Measurements from ENCODE around the gene WDR75.

The WDR75 gene

GRCh38 chr2:189501487-189501886 lies 60.2 kb downstream of the WDR75 start:
- no peak for ATAC-seq
- Mint-ChIP-seq H3K4me3 (no peak overlapping the region), H3K27ac (no peak overlapping the region), H3K9me3 (no peaks in the 10 kb centered on the region), H3K36me3 (no peaks in the 10 kb centered on the region), H3K4me1 (no peaks in the 10 kb centered on the region)
- no peak for DNase-seq (ENCODE audit: low spot score in 2 of 2)

DNA sequence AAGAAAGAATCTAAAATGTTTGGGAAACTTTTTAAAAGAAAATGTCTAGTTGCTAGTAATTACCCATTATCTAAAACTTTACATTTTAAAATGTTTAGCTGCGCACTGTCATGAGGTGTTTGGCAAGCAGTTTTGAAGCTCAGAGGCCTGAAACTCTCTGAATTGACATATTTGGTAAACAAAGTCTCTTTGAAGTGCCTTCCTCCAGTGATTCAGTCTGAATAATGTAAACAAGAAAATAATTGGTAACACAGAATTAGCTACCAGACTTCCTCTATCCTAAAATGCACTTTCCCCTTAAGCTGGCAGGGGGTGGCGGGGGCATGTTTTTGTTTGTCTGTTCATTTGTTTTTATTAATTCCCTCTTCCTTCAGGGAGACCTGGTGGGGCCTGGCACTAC lies 61.4 kb downstream of the WDR75 start:
- DNase-seq (ENCODE audit: low spot score in 2 of 2) (no peak), ATAC-seq (no peak)
- Mint-ChIP-seq H3K4me1 (no peaks in the 10 kb centered on the region), H3K9me3 (no peaks in the 10 kb centered on the region), H3K27ac (no peak overlapping the region), H3K4me3 (no peak overlapping the region), H3K36me3 (no peaks in the 10 kb centered on the region)

DNA sequence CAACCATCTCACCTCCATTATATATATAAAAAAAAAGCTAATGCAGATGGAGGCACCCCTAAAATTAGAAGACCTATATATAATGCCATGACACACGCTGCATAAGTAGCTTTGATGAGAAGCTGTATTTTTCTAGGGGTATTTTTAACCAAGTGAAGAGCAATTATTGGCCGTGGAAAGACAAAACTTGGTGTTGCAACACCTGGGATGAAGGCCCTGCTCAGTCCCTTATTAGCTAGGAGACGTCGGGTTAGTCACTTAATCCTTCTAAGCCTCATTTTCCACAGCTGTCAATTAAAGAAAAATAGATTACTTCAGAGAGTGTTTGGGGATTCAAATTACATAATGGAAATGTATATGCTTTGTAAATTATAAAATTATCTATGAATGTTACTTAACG lies 63.0 kb downstream of the WDR75 start:
- Mint-ChIP-seq H3K4me1 (no peaks in the 10 kb centered on the region), H3K36me3 (no peaks in the 10 kb centered on the region), H3K9me3 (no peaks in the 10 kb centered on the region), H3K4me3 (no peak overlapping the region), H3K27ac (no peak overlapping the region)
- no peak for DNase-seq (ENCODE audit: low spot score in 2 of 2)
- no peak for ATAC-seq

- Mint-ChIP-seq H3K4me3 (no peak overlapping the region), H3K27ac (no peak overlapping the region), H3K4me1 (no peaks in the 10 kb centered on the region), H3K9me3 (no peaks in the 10 kb centered on the region), H3K36me3 (no peaks in the 10 kb centered on the region)
- ATAC-seq (no peak), DNase-seq (ENCODE audit: low spot score in 2 of 2) (no peak)
Measured at GRCh38 chr2:189505492-189505891, 64.2 kb downstream of the WDR75 start.

DNA sequence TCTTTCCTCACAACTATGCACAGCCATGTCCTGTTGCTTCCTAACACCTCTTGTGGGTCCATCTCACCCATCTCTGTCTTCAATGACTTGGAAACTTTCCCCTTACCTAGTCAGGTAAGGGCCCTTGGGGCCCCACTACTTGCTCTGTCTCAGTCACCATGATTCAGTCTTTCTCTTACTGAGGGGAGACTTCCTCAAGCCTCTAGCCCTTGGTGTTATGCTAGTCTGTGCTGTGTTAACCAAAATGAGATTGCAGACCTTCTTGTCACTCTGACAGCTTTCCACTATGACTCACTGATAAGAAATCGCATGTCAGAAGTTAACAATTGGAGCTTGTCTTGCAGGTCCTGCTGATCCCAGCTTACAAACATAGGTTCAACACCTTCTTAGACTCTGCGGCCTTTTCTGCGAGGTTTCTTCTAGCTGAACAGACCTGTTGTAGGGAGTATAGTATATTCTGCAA lies 65.3 kb downstream of the WDR75 start:
- H3K36me3 Mint-ChIP-seq: no peaks in the 10 kb centered on the region
- ATAC-seq: peak; percentile 88
- H3K9me3 Mint-ChIP-seq: no peaks in the 10 kb centered on the region
- no peak overlapping the region for H3K4me3 Mint-ChIP-seq
- H3K4me1 Mint-ChIP-seq: no peaks in the 10 kb centered on the region
- no peak for DNase-seq (ENCODE audit: low spot score in 2 of 2)
- no peak overlapping the region for H3K27ac Mint-ChIP-seq

GRCh38 chr2:189511210-189511959 lies 70.1 kb downstream of the WDR75 start:
- Mint-ChIP-seq H3K36me3 (no peaks in the 10 kb centered on the region), H3K4me1 (no peaks in the 10 kb centered on the region), H3K9me3 (no peaks in the 10 kb centered on the region), H3K27ac (no peak overlapping the region), H3K4me3 (no peak overlapping the region)
- ATAC-seq (no peak), DNase-seq (ENCODE audit: low spot score in 2 of 2) (no peak)

DNA sequence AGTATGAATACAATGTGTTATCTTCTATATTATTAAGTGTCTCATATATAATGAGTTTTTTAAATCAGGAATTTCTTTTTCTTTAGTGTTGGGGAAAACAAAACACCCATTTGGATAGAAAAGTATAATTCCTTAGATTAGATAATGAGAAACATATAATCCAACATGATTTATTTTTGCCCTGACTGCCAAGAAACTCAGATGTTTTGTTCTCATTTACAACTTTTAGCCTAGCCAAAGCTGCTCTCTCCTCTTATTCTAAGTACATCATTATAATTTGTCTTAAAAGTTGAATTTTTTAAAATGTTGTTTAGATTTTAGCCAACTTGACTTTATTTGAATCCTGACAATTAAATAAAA lies 70.7 kb downstream of the WDR75 start:
- Mint-ChIP-seq H3K9me3 (no peaks in the 10 kb centered on the region), H3K27ac (no peak overlapping the region), H3K36me3 (no peaks in the 10 kb centered on the region), H3K4me1 (no peaks in the 10 kb centered on the region), H3K4me3 (no peak overlapping the region)
- ATAC-seq (no peak), DNase-seq (ENCODE audit: low spot score in 2 of 2) (no peak)

DNA sequence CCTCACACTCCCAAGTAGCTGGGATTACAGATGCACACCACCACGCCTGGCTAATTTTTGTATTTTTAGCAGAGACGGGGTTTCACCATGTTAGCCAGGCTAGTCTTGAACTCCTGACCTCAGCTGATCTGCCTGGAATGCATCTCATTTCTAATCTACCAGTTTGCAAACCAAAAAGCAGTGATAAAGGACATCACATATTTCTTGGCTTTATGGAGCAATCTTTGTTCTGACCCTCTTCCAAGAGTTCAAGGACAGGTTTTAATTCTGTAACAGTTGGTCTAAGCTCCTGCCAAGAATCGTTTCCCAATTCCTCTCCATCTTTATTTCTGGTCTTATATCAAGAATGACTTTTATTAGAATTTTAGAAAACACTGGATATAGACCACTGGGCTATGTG lies 71.6 kb downstream of the WDR75 start:
- Mint-ChIP-seq H3K27ac (no peak overlapping the region), H3K4me1 (no peaks in the 10 kb centered on the region)

GRCh38 chr2:189514104-189514503 lies 72.8 kb downstream of the WDR75 start:
- ATAC-seq (no peak), DNase-seq (ENCODE audit: low spot score in 2 of 2) (no peak)

More for the DNA sequence above, 71.6 kb downstream of the WDR75 start:
- Mint-ChIP-seq H3K4me3 (no peak overlapping the region), H3K36me3 (no peaks in the 10 kb centered on the region), H3K9me3 (no peaks in the 10 kb centered on the region)
- DNase-seq (ENCODE audit: low spot score in 2 of 2) (no peak), ATAC-seq (no peak)

GRCh38 chr2:189515264-189515663 lies 74.0 kb downstream of the WDR75 start:
- Mint-ChIP-seq H3K27ac (no peak overlapping the region), H3K36me3 (no peaks in the 10 kb centered on the region), H3K4me1 (no peaks in the 10 kb centered on the region), H3K4me3 (no peak overlapping the region), H3K9me3 (no peaks in the 10 kb centered on the region)
- DNase-seq (ENCODE audit: low spot score in 2 of 2): no peak
- no peak for ATAC-seq

More at GRCh38 chr2:189514104-189514503, 72.8 kb downstream of the WDR75 start:
- H3K4me3 Mint-ChIP-seq: no peak overlapping the region
- H3K27ac Mint-ChIP-seq: no peak overlapping the region
- H3K9me3 Mint-ChIP-seq: no peaks in the 10 kb centered on the region
- no peaks in the 10 kb centered on the region for H3K4me1 Mint-ChIP-seq
- H3K36me3 Mint-ChIP-seq: no peaks in the 10 kb centered on the region

GRCh38 chr2:189516546-189516945 lies 75.3 kb downstream of the WDR75 start:
- no peak overlapping the region for H3K4me3 Mint-ChIP-seq
- no peak for DNase-seq (ENCODE audit: low spot score in 2 of 2)

GRCh38 chr2:189517847-189518535 lies 76.7 kb downstream of the WDR75 start:
- DNase-seq (ENCODE audit: low spot score in 2 of 2) (no peak), ATAC-seq (no peak)
- H3K4me1 Mint-ChIP-seq: no peaks in the 10 kb centered on the region
- no peak overlapping the region for H3K27ac Mint-ChIP-seq
- no peaks in the 10 kb centered on the region for H3K9me3 Mint-ChIP-seq
- H3K36me3 Mint-ChIP-seq: no peaks in the 10 kb centered on the region
- H3K4me3 Mint-ChIP-seq: no peak overlapping the region

More at GRCh38 chr2:189516546-189516945, 75.3 kb downstream of the WDR75 start:
- Mint-ChIP-seq H3K4me1 (no peaks in the 10 kb centered on the region), H3K27ac (no peak overlapping the region), H3K9me3 (no peaks in the 10 kb centered on the region), H3K36me3 (no peaks in the 10 kb centered on the region)
- no peak for ATAC-seq

DNA sequence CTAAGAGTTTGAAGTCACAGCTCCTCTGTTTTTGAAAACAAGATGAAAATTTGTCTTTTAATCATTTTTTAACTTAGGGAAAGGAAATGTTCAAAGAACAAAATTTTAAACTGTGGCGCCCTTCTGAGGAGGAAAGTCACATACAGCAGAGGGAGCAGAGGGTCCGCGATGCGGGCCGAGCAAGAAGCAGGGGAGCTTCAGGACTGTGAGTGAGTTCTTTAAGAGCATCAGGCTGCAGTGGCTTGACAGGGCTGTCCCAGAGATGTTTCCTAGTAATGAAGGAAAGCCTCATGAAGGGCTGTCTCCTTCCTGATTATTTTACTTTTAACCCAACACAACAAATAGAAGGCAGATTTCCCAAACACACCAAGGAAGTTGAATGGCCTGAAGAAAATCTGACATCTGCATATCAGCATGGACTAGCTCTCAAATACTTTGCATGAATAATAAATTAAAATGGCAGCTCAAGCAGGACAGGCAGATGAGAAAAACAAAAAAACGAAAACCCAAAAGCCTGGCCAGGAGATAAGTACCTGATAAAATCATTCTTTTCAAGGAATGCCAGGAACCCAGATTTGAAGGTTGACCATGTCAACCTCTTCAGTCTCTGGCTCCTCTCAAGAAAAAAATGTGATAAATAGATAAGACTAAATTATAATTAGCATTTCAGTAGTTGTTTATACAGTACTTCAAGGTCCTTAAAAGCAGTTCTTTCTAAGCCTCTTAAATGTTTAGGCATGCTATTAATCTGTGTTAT lies 78.5 kb downstream of the WDR75 start:
- no peak overlapping the region for H3K4me3 Mint-ChIP-seq
- H3K27ac Mint-ChIP-seq: no peak overlapping the region
- no peak for DNase-seq (ENCODE audit: low spot score in 2 of 2)
- no peaks in the 10 kb centered on the region for H3K9me3 Mint-ChIP-seq
- ATAC-seq: no peak
- H3K36me3 Mint-ChIP-seq: no peaks in the 10 kb centered on the region
- no peaks in the 10 kb centered on the region for H3K4me1 Mint-ChIP-seq

DNA sequence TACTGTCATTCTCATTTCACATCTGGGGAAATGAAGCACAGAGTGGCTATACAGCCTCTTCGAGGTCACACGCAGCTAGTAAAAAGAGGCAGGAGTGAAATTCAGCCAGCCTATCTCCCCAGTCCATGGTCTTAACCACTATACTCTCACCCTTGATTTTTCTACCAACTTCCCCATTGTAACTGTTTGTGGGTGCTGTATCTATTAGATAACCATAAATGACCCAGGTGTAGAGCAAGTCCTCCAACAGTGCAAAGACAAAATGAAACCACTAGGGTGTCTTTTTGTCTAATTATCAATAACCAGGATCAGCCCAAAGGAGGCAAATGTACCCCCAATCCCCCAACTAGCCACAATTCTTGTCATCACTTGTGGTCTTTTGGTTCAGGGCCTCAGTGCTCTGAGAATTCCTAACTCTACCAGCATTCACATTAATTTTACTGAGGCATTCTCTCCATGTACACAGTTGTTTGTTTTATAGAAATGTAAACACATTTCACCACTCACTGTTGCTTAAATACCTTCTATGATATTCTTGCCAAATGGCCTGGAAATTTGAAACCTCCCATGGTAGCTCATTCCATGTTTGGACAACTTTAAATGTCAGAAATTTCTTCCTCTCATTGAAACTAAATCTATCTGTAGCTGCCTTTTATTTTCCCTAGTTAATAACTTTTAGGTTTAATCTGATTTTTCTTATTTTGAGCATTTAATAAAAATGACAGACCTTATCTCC lies 80.6 kb downstream of the WDR75 start:
- ATAC-seq: no peak
- Mint-ChIP-seq H3K36me3 (no peaks in the 10 kb centered on the region), H3K9me3 (no peaks in the 10 kb centered on the region), H3K4me1 (no peaks in the 10 kb centered on the region), H3K4me3 (no peak overlapping the region), H3K27ac (no peak overlapping the region)
- no peak for DNase-seq (ENCODE audit: low spot score in 2 of 2)

DNA sequence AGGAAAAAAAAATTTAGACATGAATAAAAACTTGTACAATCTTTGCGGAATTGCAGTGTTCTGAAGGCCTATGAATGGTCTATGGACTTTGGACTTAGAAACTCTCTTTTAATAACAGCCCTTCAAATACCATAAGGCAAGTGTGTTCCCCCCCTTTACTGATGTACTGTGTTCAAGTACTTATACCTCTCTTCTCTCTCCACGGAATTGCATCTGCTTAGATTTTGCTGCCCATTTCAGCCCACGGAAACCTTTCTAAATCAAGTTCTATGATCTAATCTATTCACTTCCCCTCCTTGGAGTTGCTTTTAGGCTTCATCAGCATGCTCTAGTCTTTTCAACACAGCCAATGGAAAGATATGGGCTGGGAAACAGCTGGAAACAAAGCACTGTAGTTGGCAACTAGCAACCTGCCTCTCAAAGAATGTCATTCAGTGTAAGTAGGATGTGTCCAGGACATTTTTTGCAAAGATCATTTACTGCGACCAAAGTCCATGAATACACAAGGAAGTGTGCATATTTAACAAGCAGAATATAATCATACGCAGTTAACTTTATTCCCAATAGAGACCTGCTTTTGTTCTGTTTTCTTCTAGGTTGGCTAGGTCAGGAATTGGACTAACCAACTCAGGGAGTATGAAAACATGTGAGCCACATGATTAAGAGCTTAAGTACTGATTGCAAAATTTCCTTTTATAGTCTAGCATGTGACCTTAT lies 81.3 kb downstream of the WDR75 start:
- no peak for DNase-seq (ENCODE audit: low spot score in 2 of 2)
- Mint-ChIP-seq H3K4me3 (no peak overlapping the region), H3K36me3 (no peaks in the 10 kb centered on the region), H3K4me1 (no peaks in the 10 kb centered on the region), H3K27ac (no peak overlapping the region), H3K9me3 (no peaks in the 10 kb centered on the region)
- ATAC-seq: no peak
